ENCODE measurements around the gene GPSM1.
A peak's percentile ranks its signal among the peaks of the same experiment; 100 is the strongest.

GPSM1 gene

DNA sequence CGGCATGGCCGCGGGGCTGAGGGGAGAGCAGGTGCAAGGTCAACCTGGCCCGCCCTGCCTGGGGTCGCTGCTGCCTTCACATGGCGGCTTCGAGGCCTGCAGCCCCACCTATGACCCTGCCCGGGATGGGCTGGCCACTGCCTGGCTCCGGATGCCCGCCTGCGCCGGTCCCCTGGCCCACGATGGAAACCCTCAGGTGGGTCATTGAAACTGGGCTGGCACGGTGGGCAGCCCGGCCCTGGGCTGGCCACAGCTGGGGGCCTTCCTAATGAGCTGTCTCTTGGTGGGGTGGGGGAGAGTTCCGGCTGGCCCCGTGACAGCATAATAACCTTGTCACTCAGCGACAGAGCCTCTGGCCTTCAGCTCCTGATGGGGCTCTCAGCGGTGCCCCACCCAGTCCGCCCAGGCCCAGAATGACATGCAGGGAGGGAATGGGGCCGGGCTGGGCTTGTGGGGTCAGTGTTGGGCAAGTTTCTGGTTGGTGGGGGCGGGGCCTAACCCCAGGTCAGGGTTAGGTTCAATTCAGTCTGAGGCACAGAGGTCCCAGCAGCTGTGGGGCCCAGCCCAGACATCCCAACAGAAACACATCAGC, 23.4 kb upstream of the GPSM1 start, which contains the start of gene CCDC187:
Gene CCDC187, minus strand, starts transcription at position 270 of the 592 bp plus-strand sequence. Its CDS starts 264 bp downstream, at position 6.
- 0 out of 2 replicates have a peak within 1 kb of the TSS, but pooled peaks have one; percentile 3 for H3K9ac ChIP-seq

DNA sequence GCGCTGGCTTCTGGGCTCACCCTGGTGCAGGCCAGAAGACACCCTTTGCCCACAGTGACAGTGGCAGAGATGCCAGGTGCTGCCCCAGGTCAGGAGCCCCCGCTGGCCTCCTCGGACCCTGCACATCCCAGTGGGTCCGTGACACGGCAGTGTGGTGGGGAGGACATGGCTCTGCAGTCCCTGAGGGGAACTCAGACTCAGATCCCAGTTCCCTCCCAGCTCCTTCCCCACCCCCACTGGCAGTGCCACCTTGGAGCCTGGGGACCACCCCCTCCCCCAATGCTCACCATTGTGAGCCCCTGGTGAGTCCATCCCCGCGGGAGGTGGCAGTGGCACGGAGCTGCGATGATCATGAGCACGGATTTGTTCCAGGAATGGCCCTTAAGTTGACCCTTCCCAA, 22.9 kb upstream of the GPSM1 start:
- H3K27me3 ChIP-seq = no peaks in the 10 kb centered on the region
- H3K4me3 ChIP-seq = no peak overlapping the region
- H3K27ac ChIP-seq = no peak overlapping the region
- H3K9ac ChIP-seq = 0 out of 2 replicates have a peak overlapping the region, but pooled peaks have one; percentile 3
- TF ChIP-seq Cebpa-rat (IDR thresholded peaks at IDR 0.05) = no peak
- H3K4me2 ChIP-seq = peak overlapping the region; percentile 86
- H4K20me1 ChIP-seq = peaks cover 6% of the 10 kb centered on the region; the same call in 1 of the 2 replicates
- no peaks in the 10 kb centered on the region for H3K9me3 ChIP-seq
- H3K4me1 ChIP-seq = peaks cover 98% of the 10 kb centered on the region
- H3K36me3 ChIP-seq = no peaks in the 10 kb centered on the region

More for the DNA sequence above, 23.4 kb upstream of the GPSM1 start, which contains the start of gene CCDC187:
- TF ChIP-seq Cebpa-rat (IDR thresholded peaks at IDR 0.05) = no peak
- Histone ChIP-seq H3K4me3 (no peak within 1 kb of the TSS), H3K27me3 (no peaks in the 10 kb centered on the region), H3K4me1 (peaks cover 96% of the 10 kb centered on the region), H3K27ac (0 out of 2 replicates have a peak within 1 kb of the TSS, but pooled peaks have one; percentile 57), H3K9me3 (no peaks in the 10 kb centered on the region), H3K36me3 (no peaks in the 10 kb centered on the region), H4K20me1 (peaks cover 6% of the 10 kb centered on the region; the same call in 1 of the 2 replicates), H3K4me2 (peak within 1 kb of the TSS; percentile 86)

DNA sequence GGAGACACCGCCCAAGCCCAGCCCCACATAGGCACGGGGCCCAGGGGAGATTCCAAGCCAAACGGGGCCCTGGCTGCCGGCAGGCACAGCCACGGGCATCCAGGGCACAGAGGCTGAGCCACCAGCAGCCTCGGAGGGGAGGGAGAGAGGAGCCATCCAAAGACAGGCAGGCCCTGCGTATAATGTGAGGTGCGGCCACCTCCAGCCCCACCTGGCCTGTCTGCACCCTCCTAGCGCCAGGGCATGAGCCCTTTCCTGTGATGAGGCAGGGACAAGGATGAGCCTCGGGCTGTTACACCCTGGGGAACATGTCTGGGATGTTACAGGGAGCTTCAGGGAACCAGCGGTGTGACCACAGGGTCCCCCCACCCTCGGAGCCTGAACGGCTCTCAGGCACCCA, 22.4 kb upstream of the GPSM1 start:
- H3K27me3 ChIP-seq = no peaks in the 10 kb centered on the region
- no peak for TF ChIP-seq Cebpa-rat (IDR thresholded peaks at IDR 0.05)
- H3K9ac ChIP-seq = peak overlapping the region; percentile 3; the same call in 1 of the 2 replicates
- peak overlapping the region; percentile 57; the same call in 1 of the 2 replicates for H3K27ac ChIP-seq
- peak overlapping the region; percentile 86 for H3K4me2 ChIP-seq
- H3K36me3 ChIP-seq = no peaks in the 10 kb centered on the region
- no peak overlapping the region for H3K4me3 ChIP-seq
- peaks cover 98% of the 10 kb centered on the region for H3K4me1 ChIP-seq
- H3K9me3 ChIP-seq = no peaks in the 10 kb centered on the region
- peaks cover 6% of the 10 kb centered on the region; the same call in 1 of the 2 replicates for H4K20me1 ChIP-seq

DNA sequence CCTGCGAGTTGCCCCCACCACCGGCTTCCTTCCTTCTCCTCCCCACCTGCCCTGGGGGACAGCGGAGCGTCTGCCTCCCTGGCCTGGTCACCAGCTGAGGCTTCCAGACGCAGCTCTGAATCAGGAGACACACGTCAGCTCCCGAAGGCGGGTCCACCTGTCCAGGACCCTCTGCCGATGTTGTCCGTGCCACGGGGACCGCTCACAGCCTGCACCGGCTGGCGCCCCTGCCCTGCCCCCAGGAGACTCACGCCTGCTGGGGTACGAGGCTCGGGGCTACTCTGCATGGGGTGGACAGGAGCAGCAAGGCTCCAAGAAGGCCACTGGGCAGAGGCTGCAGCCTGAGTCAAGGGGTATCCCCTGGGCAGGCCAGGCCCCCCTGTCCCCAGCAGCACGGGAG, 21.5 kb upstream of the GPSM1 start:
- no peak for TF ChIP-seq Cebpa-rat (IDR thresholded peaks at IDR 0.05)
- peaks cover 98% of the 10 kb centered on the region for H3K4me1 ChIP-seq
- H3K9ac ChIP-seq = 0 out of 2 replicates have a peak overlapping the region, but pooled peaks have one; percentile 3
- H3K4me3 ChIP-seq = peak overlapping the region; percentile 40
- H3K4me2 ChIP-seq = peak overlapping the region; percentile 86
- peaks cover 6% of the 10 kb centered on the region; the same call in 1 of the 2 replicates for H4K20me1 ChIP-seq
- peak overlapping the region; percentile 69 for H3K27ac ChIP-seq
- H3K36me3 ChIP-seq = no peaks in the 10 kb centered on the region
- no peaks in the 10 kb centered on the region for H3K9me3 ChIP-seq
- H3K27me3 ChIP-seq = no peaks in the 10 kb centered on the region

DNA sequence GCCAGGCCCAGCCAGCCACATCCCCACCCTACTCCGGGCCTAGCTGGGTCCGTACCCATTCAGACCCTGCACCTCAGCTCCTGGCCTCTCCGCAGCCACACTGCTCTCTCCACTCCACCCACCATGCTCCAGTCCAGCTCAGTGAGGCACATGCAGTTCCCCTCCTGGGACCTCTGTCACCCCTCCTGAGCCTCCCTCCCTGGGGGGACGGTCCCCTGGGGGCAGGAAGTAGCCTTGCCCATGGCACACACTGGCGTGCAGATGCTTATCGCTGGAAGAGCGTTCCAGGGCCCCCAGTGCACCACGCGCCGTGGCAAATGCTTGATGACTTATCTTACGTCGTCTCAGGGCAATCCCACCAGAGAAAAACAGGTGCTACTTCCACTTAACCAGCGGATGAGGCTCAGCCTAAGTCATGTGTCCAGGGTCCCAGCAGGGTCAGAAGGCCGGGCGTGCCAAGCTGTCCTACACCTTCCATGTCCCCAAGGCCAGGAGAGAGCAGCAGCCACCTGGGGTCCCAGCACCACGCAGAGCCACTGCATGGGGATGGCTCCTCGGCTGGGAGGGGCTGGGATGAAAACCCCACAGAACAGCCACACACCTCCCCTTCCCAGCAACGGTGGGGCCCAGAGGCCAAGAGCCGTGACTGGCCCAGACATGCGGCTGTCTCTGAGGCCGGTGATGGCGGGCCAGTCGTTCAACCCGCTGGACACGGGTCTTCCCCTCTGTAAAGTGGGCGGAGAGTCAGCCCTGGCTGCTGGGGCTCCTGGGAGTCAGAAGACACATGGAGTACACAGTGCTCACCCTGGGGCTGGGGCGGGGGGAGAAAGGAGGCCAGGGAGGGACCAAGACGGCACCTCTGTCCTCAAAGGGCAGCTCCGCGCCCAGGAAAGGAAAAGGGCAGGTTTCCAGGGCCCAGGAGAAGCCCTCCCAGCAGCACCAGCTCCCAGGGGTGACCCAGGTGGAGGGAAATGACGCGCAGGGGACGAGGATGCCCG, 20.8 kb upstream of the GPSM1 start:
- Histone ChIP-seq H3K4me1 (peaks cover 98% of the 10 kb centered on the region), H3K4me3 (peak overlapping the region; percentile 40), H3K9ac (peak overlapping the region; percentile 3; the same call in 1 of the 2 replicates), H4K20me1 (peaks cover 6% of the 10 kb centered on the region; the same call in 1 of the 2 replicates), H3K9me3 (no peaks in the 10 kb centered on the region), H3K4me2 (peak overlapping the region; percentile 86), H3K27ac (peak overlapping the region; percentile 69), H3K36me3 (no peaks in the 10 kb centered on the region), H3K27me3 (no peaks in the 10 kb centered on the region)
- TF ChIP-seq Cebpa-rat (IDR thresholded peaks at IDR 0.05) = no peak

DNA sequence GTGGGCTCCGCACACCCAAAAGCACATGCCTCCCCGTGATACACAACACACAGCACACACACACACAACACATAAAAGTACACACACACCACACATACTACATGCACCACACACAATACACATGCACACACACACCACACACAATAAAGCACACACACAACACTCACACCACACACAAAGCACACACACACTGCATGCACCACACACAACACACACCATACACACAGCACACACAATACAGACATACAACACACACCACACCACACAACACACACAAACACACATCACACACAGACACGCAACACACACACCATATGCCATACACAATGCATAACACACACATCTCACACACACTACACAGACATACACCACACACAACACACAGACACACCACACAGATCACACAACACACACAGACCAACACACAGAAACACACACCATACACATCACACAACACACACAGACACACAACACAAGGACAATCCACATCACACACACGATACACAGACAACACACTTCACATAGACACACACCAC, 20.1 kb upstream of the GPSM1 start:
- Histone ChIP-seq H3K36me3 (no peaks in the 10 kb centered on the region), H4K20me1 (peaks cover 6% of the 10 kb centered on the region; the same call in 1 of the 2 replicates), H3K9ac (no peak overlapping the region), H3K27ac (peak overlapping the region; percentile 69), H3K4me1 (peaks cover 100% of the 10 kb centered on the region), H3K27me3 (no peaks in the 10 kb centered on the region), H3K4me3 (no peak overlapping the region), H3K4me2 (peak overlapping the region; percentile 86), H3K9me3 (no peaks in the 10 kb centered on the region)
- no peak for TF ChIP-seq Cebpa-rat (IDR thresholded peaks at IDR 0.05)

DNA sequence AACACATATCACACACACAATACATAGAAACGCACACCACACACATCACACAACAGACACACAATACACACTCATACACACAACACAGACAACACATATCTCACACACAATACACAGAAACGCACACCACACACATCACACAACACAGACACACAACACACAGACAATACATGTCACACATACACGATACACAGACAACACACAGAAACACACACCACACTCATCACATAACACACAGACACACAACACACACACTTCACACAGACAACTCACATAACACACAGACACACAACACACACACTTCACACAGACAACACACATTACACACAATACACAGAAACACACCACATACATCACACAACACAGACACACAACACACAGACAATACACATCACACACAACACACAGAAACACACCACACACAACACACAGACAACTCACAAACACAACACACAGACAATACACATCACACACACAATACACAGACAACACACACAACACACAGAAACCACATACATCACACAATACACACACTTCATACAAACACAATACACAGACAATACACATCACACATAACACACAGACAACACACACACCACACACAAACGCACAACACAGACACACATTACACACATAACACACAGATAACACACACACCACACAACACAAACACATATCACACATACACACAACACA, 19.2 kb upstream of the GPSM1 start:
- Histone ChIP-seq H3K9me3 (no peaks in the 10 kb centered on the region), H3K27ac (0 out of 2 replicates have a peak overlapping the region, but pooled peaks have one; percentile 5), H4K20me1 (peaks cover 6% of the 10 kb centered on the region; the same call in 1 of the 2 replicates), H3K9ac (no peak overlapping the region), H3K4me2 (peak overlapping the region; percentile 86), H3K36me3 (no peaks in the 10 kb centered on the region), H3K4me3 (no peak overlapping the region), H3K4me1 (peaks cover 100% of the 10 kb centered on the region), H3K27me3 (no peaks in the 10 kb centered on the region)
- no peak for TF ChIP-seq Cebpa-rat (IDR thresholded peaks at IDR 0.05)

DNA sequence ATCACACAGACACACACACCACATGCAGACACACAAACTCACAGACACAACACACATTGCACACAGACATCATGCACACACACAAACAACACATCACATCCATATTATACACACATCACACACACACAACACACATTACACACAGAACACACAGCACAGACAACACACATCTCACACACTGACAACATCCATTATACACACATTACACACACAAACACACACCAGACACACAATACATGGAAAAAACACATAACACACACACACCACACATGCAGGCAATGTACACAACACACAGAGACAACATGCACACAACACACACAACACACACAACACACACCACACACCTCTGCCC, 18.7 kb upstream of the GPSM1 start:
- no peaks in the 10 kb centered on the region for H3K9me3 ChIP-seq
- H3K36me3 ChIP-seq = no peaks in the 10 kb centered on the region
- H3K4me3 ChIP-seq = no peak overlapping the region
- no peak for TF ChIP-seq Cebpa-rat (IDR thresholded peaks at IDR 0.05)
- no peak overlapping the region for H3K9ac ChIP-seq
- H3K4me1 ChIP-seq = peaks cover 100% of the 10 kb centered on the region
- peaks cover 6% of the 10 kb centered on the region; the same call in 1 of the 2 replicates for H4K20me1 ChIP-seq
- H3K4me2 ChIP-seq = peak overlapping the region; percentile 86
- H3K27me3 ChIP-seq = no peaks in the 10 kb centered on the region
- no peak overlapping the region for H3K27ac ChIP-seq

Data from BLaER1 (cell line).